HG02798 (cell line): ENCODE data around the gene BFAR.
A peak's percentile ranks its signal among the peaks of the same experiment; 100 is the strongest.
"Not testable (repeated sequence)": the region's sequence is repeated elsewhere in the genome, so short reads cannot be mapped to it uniquely, and the experiment has no call there.

Experiments used
- ATAC-seq: cut with Tn5 transposase; IDR thresholded peaks from one replicate; pipeline ENCODE4 v1.9.1; 2021; ENCODE audit warnings: mild to moderate bottlenecking; ENCODE audit not compliant: unreplicated experiment, poor library complexity

Gene BFAR

DNA sequence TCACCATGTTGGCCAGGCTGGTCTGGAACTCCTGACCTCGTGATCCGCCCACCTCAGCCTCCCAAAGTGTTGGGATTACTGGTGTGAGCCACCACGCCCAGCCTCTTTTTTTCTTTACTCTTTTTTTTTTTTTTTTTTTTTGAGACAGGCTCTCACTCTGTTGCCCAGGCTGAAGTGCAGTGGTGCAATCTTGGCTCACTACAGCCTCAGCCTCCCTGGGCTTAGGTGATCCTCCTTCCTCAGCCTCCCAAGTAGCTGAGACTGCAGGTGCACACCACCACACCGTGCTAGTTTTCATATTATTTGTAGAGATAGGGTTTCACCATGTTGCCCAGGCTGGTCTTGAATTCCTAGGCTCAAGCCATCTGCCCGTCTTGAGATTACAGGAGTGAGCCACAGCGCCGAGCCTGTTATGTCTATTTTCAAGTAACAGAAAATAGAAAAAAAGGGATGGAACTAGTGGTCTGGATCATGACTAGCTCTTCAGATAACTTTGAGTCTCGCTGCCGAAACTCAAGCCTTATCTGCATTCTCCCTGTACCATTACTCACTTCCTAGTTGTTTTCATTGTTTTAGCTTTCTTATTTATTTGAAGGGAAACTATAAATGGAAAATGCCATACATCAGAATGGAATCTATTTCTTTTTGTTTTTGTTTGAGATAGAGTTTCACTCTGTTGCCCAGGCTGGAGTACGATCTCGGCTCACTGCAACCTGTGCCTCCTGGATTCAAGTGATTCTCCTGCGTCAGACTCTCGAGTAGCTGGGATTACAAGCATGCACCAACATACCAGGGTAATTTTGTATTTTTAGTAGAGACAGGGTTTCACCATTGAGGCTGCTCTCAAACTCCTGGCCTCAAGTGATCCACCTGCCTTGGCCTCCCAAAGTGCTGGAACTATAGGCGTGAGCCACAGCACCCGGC is 53.4 kb downstream of the BFAR start:
- ATAC-seq: not testable (repeated sequence)

DNA sequence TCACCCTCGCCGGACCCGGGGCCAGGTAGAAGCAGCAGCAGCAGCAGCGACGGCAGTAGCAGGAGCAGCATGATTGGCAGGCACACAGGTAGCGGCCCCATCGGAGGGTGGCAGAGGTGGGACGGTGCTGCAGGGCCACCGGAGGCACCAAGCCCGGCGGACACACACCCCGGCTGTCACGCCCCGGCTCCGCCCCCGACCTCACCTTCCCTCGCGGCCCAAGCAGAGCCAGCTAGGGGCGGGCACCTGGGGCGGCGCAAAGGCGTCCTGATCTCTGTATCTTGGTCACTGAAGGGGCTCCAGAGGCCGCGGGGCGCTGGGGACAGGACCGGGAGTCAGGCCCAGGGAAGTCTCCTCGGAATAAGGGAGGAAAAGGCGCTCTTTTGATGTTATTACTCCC is 61.4 kb downstream of the BFAR start, which contains the start of gene PLA2G10:
PLA2G10 (minus strand) TSS at position 180 of the 400 bp plus-strand sequence; CDS start at position 101, 79 bp downstream.
- ATAC-seq: not testable (repeated sequence)

DNA sequence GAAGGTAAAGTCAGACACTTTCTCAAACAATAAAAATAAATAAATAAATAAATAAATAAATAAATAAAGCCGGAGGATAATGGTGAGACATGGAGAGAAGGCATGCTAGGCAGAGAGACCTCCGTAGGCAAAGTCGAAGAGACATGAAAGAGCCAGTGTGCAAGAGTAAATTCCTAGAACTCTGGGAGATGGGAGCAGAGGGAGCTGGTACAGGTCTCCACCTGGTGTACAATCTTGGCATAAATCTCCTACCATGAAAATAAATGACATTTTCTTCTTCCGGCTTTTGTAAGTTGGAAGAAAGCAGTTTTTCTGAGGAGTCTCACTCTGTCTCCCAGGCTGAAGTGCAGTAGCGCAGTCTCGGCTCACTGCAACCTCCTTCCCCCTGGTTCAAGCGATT is 69.1 kb downstream of the BFAR start:
- not testable (repeated sequence) for ATAC-seq

DNA sequence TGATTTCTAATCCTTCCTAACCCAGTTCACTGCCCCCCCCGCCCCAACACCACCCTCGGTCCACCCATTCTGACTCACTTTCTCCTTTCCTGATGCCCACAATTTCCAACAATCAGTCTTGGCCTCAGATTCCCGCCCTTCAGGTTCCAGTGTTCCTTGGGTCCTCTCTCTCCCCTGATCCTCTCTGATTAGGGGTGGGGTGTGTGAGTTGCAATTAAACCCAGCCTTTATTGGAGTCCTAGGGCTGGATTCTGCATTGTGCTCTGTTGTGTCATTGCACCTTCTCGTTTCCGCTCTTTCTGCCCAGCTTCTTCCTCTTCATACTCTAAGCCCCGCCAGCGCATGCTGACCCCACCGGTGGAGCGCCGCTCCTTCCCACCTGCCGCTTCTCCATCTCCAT is 69.9 kb downstream of the BFAR start:
- ATAC-seq: not testable (repeated sequence)

DNA sequence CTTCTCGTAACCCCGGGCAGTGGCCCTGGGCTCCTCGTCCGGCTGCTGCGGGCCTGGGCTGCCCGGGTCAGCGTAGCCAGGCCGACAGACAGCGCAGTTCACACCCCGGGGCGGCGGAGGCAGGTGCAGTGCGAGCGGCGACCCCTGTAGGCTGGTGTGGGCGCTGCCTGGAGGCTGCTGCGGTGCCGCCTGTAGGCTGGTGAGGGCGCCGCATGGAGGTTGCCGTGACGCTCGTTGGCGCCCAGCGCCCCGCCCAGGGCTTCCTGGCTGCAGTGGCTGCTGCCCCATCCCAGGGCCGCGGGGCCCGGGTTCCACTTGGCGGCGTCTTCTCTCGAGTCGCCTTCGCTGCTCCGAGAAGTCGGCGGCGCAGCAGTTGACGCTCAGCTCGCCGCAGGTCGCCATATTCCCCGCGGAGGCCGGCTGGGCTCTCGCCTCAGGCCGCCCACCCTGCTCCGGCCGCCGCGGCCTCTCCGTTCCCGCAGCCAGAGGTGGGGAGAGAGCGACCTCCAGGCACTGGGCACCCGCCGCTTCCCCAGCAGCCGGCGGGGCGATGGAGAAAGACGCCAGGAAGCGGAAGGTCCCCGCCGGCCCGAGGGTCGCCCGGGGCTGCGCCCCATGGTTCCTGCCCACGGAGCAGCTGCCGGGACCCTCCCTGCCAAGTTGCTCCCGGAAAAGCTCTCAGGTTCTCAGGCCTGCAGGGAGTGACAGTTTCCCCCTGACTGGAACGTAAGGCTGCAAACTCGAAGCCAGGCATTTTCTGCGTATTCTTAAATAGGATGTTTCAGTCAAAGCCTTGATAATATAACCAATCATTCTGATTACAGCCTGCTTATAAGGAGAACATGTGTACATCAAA is 70.6 kb downstream of the BFAR start, which contains the start of gene NPIPA3:
NPIPA3 (plus strand) TSS at position 256 of the 856 bp plus-strand sequence. CDS start 5,533 bp downstream, outside the sequence.
- ATAC-seq: peak; percentile 99
